Breast epithelium (tissue), 4 donors: ENCODE results near the gene RPL23. TPM values are rescaled to one million over a fixed set of nuclear protein-coding genes. Genes with fewer than 3 reads are reported as not detected.

Experiments
- DNase-seq, 2 donors: peaks; one replicate each; pipeline ENCODE4 v3.0.0-alpha.2; 2019; ENCODE audit warnings: low spot score in 2 of 2
- H3K27ac ChIP-seq, 2 donors: fragments of 200-600 bp; sonication (generic) in 1 of 2; one replicate each; pipeline ENCODE4 v1.5.1; 2016 to 2019; ENCODE audit warnings: mild to moderate bottlenecking in 1 of 2
- H3K27me3 ChIP-seq, 2 donors: fragments of 200-600 bp; sonication (generic) in 1 of 2; one replicate each; pipeline versions ENCODE4 v1.5.1 to v1.6.0; 2017 to 2019; ENCODE audit warnings: control low read depth in 1 of 2, mild to moderate bottlenecking in 1 of 2
- H3K36me3 ChIP-seq: fragments of 200-600 bp; one replicate; pipeline ENCODE4 v1.5.1; 2019
- H3K4me1 ChIP-seq, 2 donors: fragments of 200-600 bp; sonication (generic); one replicate each; pipeline ENCODE4 v1.5.1; 2016 to 2019; ENCODE audit warnings: control low read depth in 1 of 2
- H3K4me3 ChIP-seq, 3 donors: fragments of 200-600 bp; sonication (generic); 1 replicate in 2 of 3; 2 replicates in 1 of 3; pipeline ENCODE4 v1.5.1; 2016 to 2019; ENCODE audit warnings: mild to moderate bottlenecking in 3 of 3, moderate library complexity in 2 of 3
- H3K9me3 ChIP-seq, 2 donors: fragments of 200-600 bp; sonication (generic) in 1 of 2; one replicate each; pipeline ENCODE4 v1.5.1; 2016 to 2019; ENCODE audit warnings: control low read depth in 1 of 2
- CTCF ChIP-seq, 3 donors: fragments of 450-650 bp; IDR thresholded peaks; one replicate each; pipeline ENCODE4 v1.5.1; 2016 to 2017; ENCODE audit warnings: antibody characterized with exemption in 3 of 3, mild to moderate bottlenecking in 3 of 3, moderate library complexity in 3 of 3
- POLR2A ChIP-seq: fragments of 450-650 bp; IDR thresholded peaks from one replicate; pipeline ENCODE4 v1.6.1; 2016; ENCODE audit warnings: antibody characterized with exemption, mild to moderate bottlenecking, moderate library complexity
- POLR2AphosphoS5 ChIP-seq, 3 donors: sonication (generic); formaldehyde crosslinking; IDR thresholded peaks; one replicate each; pipeline ENCODE4 v1.6.1; 2017; ENCODE audit warnings: antibody characterized with exemption in 3 of 3
- intact Hi-C: fragments of 100-400 bp; cut with DNase I; formaldehyde crosslinking; loops from one replicate; pipeline ENCODE4 v1.15.1; 2023; ENCODE audit warnings: low total_unique reads
- total RNA-seq, 3 donors: library from RNA; depleted of rRNA; stranded (reverse); fragments of >200 nt; gene quantifications; one replicate each; pipeline ENCODE4 v1.1.0, GENCODE V29; 2016

Gene RPL23
- total RNA-seq, 3 donors from 2014 or later, result 1,871 to 2,586 (median 2,024) TPM

GRCh38 chr17:38894276-38894675 lies 40.8 kb upstream of the RPL23 start:
- H3K9me3 ChIP-seq, result no peaks in the 10 kb centered on the region
- H3K4me3 ChIP-seq, result no peak overlapping the region
- peaks cover 21 to 27% of the 10 kb centered on the region in 2 donors for H3K4me1 ChIP-seq
- peak overlapping the region; percentile 64 to 85 for H3K27ac ChIP-seq
- no peaks in the 10 kb centered on the region for H3K36me3 ChIP-seq
- TF ChIP-seq CTCF (IDR thresholded peaks at IDR 0.05), result no peak
- no peak for TF ChIP-seq POLR2AphosphoS5 (IDR thresholded peaks at IDR 0.05)
- TF ChIP-seq POLR2A, result no peak
- H3K27me3 ChIP-seq, result no peaks in the 10 kb centered on the region
- no peak for DNase-seq
- intact Hi-C loops, result no loop called here

GRCh38 chr17:38893607-38894006 lies 40.1 kb upstream of the RPL23 start:
- H3K36me3 ChIP-seq, result no peaks in the 10 kb centered on the region

DNA sequence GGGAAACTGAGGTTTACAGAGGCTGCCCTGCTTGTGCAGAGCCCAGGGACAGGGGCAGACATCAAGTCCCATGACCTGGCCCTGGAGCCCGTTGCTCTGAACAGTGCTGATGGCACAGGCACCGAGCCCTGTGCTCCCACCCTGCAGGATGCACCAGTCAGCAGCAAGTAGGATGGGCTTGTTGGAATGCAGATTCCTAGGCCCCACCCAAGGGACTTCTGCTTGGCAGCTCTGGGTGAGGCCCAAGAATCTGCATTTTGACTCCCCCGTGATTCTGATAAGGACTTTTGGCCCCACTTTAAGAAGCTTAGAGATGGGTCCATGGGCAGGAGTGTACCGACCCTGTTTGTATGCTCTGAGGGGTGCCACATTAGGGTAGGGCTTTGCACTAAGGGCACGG lies 39.6 kb upstream of the RPL23 start:
- H3K27ac ChIP-seq, result peak overlapping the region; percentile 64 to 85
- no peaks in the 10 kb centered on the region for H3K36me3 ChIP-seq
- H3K27me3 ChIP-seq, result no peaks in the 10 kb centered on the region
- DNase-seq, result no peak
- peaks cover 21 to 22% of the 10 kb centered on the region in 2 donors for H3K4me1 ChIP-seq
- intact Hi-C loops, result no loop called here
- TF ChIP-seq POLR2AphosphoS5 (IDR thresholded peaks at IDR 0.05) (no peak), POLR2A (no peak), CTCF (IDR thresholded peaks at IDR 0.05) (no peak)
- H3K4me3 ChIP-seq, result no peak overlapping the region
- no peaks in the 10 kb centered on the region for H3K9me3 ChIP-seq

More at GRCh38 chr17:38893607-38894006, 40.1 kb upstream of the RPL23 start:
- intact Hi-C loops, result no loop called here
- Histone ChIP-seq H3K27ac (peak overlapping the region; percentile 64 to 85), H3K27me3 (no peaks in the 10 kb centered on the region), H3K9me3 (no peaks in the 10 kb centered on the region), H3K4me3 (peak overlapping the region in 1 of 3 donors; percentile 5), H3K4me1 (peaks cover 21 to 27% of the 10 kb centered on the region in 2 donors)
- no peak for DNase-seq
- TF ChIP-seq POLR2AphosphoS5 (IDR thresholded peaks at IDR 0.05) (no peak), CTCF (IDR thresholded peaks at IDR 0.05) (no peak), POLR2A (no peak)

DNA sequence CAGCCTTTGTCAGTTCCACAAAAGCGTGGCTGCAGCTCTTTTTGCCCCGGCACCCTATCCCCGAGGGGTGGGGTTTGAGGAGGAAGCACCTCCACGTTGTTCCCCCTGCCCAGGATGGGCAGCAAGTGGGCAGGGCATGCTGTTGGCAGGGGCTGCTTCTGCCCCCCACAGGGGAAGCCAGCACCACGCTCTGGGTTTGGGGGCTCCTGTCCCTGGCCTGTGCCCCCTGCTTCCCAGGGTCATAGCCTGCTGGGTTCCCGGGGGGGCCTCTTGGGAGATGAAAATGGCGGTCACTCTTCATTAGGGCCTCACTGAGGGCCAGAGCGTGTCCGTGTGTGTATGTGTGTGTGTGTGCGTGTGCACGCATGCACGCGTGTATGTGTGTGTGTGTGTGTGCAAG lies 39.1 kb upstream of the RPL23 start:
- TF ChIP-seq POLR2AphosphoS5 (IDR thresholded peaks at IDR 0.05) (no peak), CTCF (IDR thresholded peaks at IDR 0.05) (no peak), POLR2A (no peak)
- peaks cover 19% of the 10 kb centered on the region in 2 donors for H3K4me1 ChIP-seq
- no peak for DNase-seq
- no peaks in the 10 kb centered on the region for H3K36me3 ChIP-seq
- H3K9me3 ChIP-seq, result no peaks in the 10 kb centered on the region
- H3K27me3 ChIP-seq, result no peaks in the 10 kb centered on the region
- intact Hi-C loops, result no loop called here
- no peak overlapping the region for H3K4me3 ChIP-seq
- peak overlapping the region in 1 of 2 donors; percentile 43 for H3K27ac ChIP-seq

DNA sequence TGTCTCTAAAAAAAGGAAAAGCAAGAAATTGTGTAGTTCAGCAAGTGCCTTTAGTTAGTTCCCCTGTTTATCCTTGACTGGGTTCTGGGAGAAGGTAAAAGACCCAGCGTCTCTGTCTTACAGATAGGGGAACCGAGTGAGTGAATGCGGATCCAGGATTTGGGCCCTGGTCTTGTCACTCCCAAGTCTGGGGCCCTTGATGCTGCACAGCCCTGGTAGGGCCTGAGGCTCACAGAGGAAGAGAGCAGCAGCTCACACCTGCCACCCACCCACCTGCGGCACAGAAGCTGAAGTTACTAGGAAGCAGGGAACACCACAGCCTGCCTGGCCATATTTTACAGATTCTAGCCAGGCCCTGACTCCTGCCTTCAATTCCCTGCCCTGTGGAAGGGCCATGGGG lies 38.6 kb upstream of the RPL23 start:
- intact Hi-C loops, result no loop called here
- no peaks in the 10 kb centered on the region for H3K36me3 ChIP-seq
- no peak overlapping the region for H3K4me3 ChIP-seq
- no peak for DNase-seq
- peaks cover 17 to 18% of the 10 kb centered on the region in 2 donors for H3K4me1 ChIP-seq
- peak overlapping the region in 1 of 2 donors; percentile 43 for H3K27ac ChIP-seq
- no peak for TF ChIP-seq POLR2A
- TF ChIP-seq POLR2AphosphoS5 (IDR thresholded peaks at IDR 0.05), result no peak
- H3K9me3 ChIP-seq, result no peaks in the 10 kb centered on the region
- H3K27me3 ChIP-seq, result no peaks in the 10 kb centered on the region

GRCh38 chr17:38891441-38891840 lies 37.9 kb upstream of the RPL23 start:
- intact Hi-C loops, result no loop called here
- H3K36me3 ChIP-seq, result no peaks in the 10 kb centered on the region
- TF ChIP-seq POLR2AphosphoS5 (IDR thresholded peaks at IDR 0.05) (no peak), POLR2A (no peak), CTCF (IDR thresholded peaks at IDR 0.05) (no peak)
- no peaks in the 10 kb centered on the region for H3K27me3 ChIP-seq
- H3K9me3 ChIP-seq, result no peaks in the 10 kb centered on the region
- no peak for DNase-seq
- no peak overlapping the region for H3K27ac ChIP-seq
- peaks cover 13 to 14% of the 10 kb centered on the region in 2 donors for H3K4me1 ChIP-seq
- no peak overlapping the region for H3K4me3 ChIP-seq
